HG03457 (cell line): ENCODE data around the gene HOXD8.

Source experiments
- ATAC-seq: cut with Tn5 transposase; IDR thresholded peaks from one replicate; pipeline ENCODE4 v1.9.1; 2021; ENCODE audit warnings: moderate number of reproducible peaks; ENCODE audit not compliant: unreplicated experiment

The HOXD8 gene

DNA sequence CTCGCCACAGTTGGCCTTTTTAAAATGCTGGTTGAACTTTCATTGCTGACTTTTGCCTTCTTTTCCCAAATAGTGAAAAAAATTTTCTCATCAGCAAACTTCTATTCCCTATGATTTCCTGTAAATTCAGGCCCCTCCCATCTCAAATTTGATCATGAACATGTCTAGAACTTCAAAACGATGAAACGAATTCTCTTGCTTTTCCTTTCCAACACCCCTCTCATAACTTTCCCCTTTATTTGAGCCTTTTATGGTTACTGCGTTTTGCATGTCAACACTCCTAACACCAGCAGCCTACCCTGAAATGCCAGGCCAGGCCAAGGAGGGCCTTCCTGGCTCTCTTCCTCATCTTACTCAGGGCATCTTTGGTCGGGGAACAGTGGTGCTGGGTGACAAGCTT is 38.6 kb upstream of the HOXD8 start:
- ATAC-seq: no peak

DNA sequence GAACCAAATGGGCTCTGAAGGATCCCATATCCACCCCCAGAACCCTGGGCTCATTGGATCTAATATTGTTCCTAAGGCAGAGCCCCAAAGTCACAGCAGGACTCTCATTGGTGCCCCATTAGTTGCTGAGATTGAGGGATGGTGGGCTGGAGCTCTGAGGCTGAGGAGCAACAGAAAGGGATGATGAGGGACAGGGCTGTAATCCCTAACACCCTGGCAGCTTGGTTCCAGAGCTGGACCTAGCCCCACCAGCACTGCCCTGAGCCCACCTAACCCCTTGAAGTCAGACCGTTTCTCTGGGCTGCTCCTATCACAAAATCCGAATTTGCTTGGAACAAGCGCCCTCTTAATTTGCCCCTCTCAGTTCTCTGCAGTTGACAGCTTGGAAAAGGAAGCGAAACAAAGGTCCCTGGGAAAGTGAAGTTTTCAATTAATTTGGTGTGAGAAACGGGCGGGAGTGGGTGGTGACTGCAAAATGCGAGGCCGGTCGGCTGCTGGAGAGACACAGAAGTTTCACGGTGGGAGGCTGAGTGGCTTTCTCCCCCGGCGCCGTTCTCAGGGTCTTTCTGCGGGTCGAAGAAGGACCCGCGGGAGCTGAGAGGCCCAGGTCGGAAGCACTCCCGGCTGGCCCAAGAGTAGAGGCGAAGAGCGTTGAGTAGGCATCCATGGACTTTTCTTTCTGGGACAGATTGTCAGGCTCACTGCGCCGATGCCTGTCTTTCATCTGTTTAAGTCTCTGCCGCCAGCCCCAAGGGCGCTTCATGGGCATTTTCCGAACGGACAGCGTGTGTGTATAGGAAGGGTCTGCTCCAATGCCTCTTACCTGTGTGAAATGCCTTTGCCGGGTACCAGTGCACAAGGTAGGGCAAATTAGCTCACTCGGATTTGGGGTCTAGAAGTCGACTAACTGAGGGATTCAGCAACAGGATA is 37.9 kb upstream of the HOXD8 start:
- no peak for ATAC-seq

DNA sequence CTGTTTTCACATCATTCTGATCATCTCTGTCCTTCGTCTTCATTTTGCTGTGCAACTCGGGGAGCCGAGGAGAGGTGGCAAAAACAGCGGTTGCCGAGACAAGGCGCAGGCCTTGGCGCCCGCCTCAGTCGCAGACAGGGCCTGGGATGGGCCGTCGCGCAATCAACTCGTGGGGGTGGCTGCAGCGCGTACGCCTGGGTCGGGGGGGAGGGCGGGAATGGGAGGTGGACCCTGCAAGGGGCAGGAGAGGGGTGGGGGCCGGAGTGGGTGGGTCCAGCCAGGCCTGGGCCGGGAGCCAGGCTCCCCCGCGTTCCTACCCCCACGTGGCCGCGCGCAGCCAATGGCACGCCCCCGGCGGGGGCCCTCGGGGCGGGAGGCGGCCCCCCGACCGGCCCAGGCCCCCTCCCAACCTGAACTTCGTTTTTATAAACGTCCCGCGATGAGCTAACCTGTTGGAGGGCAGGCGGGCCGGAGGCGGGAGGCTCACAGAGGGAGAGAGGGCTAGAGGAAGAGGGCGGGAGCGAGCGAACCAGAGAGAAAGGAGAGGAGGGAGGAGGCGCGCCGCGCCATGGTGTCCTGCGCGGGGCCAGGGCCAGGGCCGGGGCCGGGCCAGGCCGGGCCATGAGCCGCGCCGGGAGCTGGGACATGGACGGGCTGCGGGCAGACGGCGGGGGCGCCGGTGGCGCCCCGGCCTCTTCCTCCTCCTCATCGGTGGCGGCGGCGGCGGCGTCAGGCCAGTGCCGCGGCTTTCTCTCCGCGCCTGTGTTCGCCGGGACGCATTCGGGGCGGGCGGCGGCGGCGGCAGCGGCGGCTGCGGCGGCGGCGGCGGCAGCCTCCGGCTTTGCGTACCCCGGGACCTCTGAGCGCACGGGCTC is 37.0 kb upstream of the HOXD8 start, which contains the start of gene HOXD13:
Gene HOXD13 (plus strand): TSS at position 452 of the 875 bp plus-strand sequence. CDS start 170 bp downstream, at position 622.
- ATAC-seq: no peak

DNA sequence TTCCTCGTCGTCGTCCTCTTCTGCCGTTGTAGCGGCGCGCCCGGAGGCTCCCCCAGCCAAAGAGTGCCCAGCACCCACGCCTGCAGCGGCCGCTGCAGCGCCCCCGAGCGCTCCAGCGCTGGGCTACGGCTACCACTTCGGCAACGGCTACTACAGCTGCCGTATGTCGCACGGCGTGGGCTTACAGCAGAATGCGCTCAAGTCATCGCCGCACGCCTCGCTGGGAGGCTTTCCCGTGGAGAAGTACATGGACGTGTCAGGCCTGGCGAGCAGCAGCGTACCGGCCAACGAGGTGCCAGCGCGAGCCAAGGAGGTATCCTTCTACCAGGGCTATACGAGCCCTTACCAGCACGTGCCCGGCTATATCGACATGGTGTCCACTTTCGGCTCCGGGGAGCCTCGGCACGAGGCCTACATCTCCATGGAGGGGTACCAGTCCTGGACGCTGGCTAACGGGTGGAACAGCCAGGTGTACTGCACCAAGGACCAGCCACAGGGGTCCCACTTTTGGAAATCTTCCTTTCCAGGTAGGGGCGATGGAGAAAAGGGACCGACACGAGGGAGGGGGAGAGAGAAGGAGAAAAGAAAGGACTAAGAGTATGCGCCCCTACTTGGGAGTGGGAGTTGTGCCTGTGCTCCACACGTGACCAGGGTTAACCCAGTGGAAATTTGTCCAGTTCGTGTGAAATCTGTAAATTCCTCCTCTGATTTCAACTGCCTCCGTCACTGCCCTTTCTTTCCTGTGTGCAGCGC is 36.2 kb upstream of the HOXD8 start:
- no peak for ATAC-seq

DNA sequence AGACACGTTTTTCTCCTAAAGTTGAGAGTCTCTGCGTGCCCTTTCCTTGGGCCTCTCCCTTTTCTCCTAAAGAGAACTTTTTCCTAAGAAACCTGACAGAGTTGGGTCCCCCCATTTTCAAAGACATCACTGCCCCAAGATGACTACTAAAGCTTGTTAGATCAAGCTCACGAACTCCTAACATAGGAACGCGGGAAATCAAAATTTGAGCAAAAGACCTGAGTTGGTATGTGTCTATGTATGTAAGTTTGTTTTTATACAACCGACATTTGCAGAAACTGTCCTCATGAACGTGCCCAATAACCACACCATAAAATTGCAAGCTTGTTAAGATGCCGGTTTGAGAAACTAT is 35.6 kb upstream of the HOXD8 start:
- ATAC-seq: no peak

DNA sequence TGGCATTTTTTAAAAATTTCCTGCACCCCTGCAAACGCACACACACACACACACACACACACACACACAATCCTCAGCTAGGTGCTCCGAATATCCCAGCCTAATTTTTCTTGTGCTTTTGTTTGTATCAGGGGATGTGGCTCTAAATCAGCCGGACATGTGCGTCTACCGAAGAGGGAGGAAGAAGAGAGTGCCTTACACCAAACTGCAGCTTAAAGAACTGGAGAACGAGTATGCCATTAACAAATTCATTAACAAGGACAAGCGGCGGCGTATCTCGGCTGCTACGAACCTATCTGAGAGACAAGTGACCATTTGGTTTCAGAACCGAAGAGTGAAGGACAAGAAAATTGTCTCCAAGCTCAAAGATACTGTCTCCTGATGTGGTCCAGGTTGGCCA is 35.2 kb upstream of the HOXD8 start:
- ATAC-seq: no peak

DNA sequence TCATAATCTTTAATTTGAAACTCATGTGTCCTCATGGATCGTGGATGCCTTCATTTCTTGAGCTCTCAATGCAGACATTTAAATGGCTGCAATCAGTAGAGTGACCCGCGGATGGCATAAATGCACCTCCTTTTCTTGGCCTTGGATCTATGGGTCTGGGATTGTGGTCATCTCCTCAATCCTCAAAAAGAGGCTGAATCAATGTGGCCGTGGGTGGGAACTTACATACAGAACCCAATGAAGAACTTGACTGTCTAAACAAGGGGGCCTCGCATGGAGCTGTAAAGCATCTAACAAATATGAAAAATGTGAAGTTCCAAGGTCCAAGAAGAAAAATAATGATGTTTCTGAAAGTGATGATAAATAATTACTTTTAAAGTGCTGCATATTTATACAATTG is 34.1 kb upstream of the HOXD8 start:
- ATAC-seq: no peak

DNA sequence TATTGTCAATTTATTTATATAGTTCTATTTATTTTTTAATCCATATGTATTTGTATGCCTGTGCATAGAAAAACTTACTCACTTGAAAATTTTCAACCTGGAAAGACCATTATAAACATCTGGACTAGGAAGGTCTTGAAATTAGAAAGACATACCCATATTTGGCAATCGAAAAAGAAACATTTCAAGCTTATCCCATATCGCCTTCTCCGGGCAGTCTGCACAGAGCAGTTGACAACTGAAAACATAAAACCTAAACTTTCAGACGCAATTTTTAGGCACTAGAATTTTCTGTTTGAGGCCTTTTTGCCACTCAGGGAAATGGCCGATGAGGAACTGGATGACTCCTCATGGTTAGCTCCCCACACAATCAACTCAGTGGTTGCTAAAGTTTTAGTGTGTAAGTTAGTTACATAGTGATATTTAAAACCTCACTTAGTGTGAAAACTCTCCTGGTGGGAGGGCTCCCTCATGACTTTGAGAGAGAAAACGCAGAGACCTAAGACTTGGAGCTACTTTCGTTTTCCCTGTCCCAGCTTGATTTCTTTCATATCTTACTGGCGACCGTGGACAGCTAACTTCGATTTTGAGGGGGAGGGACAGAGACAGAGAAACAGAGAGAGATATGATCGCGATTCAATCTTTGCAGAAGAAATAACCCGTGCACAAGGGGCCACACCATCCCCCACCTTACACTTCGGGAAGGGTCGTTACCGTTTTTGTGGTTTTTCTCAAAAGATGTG is 33.1 kb upstream of the HOXD8 start:
- no peak for ATAC-seq

DNA sequence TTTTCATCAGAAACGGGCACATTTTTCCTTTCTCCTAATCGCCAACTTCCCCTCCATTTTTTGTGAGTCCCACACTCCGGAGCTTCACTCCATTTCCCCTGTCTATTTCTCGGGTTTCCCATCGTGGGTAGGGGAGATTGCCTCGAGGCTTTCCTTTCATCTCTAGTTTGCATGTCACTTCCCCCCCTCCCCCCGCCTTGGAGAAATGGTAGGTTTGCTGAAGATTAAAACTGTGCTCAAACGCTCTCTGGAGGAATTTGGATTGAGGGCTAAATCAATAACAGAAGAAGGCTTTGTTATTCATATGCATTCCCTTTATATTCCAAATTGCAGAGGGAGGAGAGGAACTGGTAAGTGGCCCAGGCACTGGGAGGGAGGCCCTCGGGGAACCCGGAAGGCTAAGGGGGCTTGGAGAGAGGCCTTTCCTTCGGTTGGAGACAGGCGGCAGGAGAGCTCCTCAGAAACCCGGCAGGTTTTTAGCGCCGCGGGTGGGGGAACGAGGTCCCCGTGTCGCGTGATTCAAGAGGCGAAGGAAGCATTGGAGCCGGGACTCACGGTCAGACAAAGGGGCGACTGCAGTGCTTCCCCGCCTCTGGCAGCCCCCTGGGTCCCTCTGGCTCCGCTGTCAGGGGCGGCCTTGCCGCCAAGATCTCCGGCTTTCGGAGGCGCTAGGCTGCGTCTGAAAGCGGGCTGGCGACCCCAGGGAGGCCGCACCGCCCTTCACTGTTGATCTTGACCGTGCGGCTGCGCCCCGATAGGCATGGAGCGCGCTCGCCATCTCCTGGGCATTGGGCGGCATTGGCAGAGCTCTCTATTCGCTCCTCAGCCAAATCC is 32.3 kb upstream of the HOXD8 start:
- ATAC-seq: peak; percentile 65

DNA sequence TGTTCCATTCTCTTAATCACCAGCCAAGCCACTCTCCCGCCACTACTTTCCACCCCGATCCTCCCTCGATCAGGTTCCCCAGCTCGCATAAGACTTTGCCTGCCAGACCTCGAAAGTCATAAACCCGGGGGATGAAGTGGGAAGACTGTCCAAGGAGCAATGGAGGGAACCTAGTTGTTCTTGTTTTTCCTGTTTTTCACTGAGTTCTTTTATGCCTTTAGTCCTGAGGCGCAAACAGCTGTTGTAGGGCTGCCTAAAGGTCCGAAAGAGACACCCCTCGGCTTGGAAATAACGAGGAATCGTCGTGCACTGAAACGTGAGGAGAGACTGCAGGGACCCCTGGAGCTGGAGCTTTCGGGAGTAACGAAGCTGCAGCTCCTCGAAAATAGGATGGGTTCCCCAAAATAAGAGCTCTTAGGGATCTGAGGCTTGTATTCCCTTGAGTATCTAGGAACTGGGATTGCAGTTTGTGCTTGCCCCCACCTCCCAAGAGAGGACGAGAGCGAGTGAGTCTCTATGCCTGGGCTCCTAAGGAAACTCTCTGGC is 31.6 kb upstream of the HOXD8 start:
- ATAC-seq: no peak

DNA sequence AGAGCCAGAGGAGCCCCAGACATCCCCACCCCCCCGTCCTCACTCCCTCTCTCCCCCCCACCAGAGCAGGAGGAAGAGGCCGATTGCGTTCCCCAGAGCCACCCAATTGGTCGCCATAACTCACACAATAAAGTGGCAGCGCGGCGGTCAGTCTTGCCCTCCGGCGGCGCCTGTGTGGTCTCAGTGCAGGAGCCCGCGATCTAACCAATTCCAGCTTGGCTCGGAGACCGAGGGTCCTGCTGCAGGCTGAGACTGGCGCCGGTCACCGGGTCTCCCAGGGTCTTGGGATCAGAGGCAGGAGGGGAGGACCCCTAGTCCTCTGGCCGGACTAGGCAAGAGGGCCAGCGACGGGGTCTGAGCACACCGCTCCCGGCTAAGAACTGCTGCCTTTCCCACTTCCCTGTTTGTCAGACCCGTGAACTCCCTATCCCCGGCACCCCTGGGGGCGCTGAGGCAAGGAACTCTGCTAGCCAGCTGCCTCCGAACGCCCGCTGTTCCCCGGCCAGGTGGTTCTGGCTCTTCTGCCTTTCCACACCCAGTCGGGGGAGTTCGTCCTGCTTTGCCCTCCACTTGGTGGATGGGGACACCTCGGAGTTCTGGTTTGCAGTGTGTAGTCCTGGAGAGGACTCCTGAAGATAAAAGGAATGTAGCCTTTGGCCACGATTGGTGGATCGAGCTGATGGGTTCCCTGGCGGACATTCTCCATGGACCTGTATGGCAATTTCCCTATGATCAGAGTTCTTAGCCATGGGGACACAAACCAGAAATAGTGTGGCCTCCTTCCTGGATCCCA is 30.9 kb upstream of the HOXD8 start:
- no peak for ATAC-seq

DNA sequence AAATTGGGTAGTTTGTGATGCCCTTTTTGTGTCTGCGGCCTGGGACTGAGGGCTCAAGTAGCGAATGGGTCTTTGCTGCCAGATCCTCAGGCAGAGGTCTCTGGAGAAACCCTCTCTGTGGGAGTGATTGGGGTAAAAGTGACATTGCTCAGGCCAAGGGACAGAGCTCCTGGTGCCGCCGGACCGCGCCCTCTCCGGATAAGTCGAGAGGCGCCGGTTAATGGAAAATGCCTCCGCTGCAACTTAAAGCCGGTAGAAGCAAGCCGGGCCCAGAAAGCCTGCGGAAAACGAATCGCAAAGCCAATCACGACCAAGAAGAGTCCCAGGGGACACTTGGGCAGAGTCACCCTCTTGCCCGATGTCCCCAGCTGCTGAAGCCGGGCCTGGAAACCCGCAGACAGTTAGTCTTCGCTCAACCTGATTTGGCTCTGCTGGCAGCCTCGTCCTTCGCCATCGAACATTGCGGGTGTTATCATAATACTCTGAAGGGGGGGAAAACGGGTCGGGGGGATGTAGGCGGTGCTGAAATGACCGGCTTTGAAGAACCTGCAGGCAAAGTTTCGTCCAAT is 30.3 kb upstream of the HOXD8 start:
- no peak for ATAC-seq

DNA sequence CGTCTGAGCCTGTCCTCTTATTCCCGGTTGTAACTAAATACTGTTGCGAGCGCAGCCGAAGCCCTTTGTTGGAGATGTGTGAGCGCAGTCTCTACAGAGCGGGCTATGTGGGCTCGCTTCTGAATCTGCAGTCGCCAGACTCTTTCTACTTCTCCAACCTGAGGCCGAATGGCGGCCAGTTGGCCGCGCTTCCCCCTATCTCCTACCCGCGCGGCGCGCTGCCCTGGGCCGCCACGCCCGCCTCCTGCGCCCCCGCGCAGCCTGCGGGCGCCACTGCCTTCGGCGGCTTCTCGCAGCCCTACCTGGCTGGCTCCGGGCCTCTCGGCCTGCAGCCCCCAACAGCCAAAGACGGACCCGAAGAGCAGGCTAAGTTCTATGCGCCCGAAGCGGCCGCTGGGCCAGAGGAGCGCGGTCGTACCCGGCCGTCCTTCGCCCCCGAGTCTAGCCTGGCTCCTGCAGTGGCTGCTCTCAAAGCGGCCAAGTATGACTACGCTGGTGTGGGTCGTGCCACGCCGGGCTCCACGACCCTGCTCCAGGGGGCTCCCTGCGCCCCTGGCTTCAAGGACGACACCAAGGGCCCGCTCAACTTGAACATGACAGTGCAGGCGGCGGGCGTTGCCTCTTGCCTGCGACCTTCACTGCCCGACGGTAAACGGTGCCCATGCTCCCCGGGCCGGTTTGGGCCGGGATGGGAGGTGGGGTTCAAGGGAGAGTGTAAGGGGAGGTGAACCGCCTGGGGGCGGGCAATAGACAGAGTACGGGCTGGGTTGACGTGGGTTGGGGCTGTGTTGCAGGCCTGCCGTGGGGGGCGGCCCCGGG is 29.6 kb upstream of the HOXD8 start, which contains the start of gene HOXD12:
Gene HOXD12 (plus strand): TSS at position 68 of the 819 bp plus-strand sequence. CDS start 7 bp downstream, at position 75.
- ATAC-seq: no peak

DNA sequence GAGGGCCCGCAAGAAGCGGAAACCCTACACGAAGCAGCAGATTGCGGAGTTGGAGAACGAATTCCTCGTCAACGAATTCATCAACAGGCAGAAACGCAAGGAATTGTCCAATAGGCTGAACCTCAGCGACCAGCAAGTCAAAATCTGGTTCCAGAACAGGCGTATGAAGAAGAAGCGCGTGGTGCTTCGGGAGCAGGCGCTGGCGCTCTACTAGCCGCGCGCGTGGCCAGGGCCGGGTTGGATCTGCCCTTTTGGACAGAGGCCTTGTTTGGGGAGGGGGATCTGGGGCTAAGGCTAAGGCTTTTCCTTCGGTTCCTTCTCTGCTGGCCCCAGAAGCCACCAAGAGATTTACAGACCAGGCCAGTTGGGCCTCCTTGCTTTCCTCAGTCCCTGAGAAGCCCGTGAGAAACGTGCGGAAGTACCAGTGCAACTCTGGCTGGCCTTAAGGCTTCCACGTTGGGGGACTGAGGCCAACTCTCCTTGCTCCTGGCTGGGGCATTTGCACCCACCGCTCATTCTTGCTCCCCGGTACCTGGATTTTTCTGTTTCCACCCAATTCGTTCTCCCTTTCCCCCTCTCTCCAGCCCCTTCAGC is 28.9 kb upstream of the HOXD8 start:
- no peak for ATAC-seq

DNA sequence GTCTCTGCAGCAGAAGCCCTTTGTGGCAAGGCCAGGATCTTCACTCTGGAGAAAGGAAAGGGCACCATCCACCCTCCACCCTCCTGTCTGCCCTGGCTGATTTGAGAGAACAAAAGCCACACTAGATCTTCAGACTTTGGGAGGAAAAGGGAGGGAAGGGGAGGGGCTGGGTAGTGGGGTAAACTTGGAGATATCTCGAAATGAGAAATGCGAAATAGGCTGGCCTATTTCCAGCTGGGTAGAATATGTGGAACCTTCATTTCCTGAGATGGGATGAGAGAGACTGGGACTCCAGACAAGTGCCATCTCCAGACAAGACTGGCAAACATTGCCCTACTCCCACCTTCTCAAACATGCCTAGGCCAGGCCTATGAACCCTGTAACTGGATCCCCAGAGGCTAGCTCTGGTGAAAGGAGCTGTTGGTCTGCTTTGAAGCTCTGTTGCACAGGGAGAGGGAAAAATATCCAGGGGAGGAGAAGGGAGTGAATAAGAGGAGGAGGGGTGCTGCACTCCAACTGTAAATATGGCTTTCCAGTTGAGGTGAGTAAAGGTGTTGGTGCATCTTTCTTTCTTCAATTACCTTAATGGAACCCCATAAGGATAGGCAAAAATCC is 28.2 kb upstream of the HOXD8 start:
- no peak for ATAC-seq

DNA sequence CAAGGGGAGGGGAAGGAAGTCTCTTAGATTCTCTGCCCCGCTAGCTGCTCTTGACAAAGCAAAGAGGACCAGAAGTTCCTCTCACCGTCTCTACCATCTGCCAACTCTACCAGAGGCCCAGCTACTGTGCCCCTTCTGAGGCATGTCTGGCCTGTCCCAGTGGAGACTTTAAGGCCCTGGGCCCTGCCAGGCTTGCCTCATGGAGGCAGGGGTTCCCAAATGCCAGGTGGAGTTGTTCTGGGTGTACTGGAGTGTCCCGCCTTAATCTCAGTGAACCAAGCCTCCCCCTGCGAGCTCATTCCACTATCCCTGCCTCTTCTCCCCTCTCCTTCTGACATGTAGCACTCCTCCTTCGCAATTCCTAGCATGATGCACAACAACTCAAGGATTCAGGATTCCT is 27.7 kb upstream of the HOXD8 start:
- no peak for ATAC-seq
